Panc1 (cell line): ENCODE measurements around the gene ZCCHC4. TPM values are rescaled to one million over a fixed set of nuclear protein-coding genes. Genes with fewer than 3 reads are reported as not detected.

ENCODE experiments used
- ATAC-seq: fragments of 200-7000 bp; cut with Tn5 transposase; 2 replicates; pipeline ENCODE4 v1.9.1; 2020; ENCODE audit warnings: mild to moderate bottlenecking, moderate library complexity
- BruUV-seq: library from RNA; stranded (reverse); fragments of 400-500 nt; replicated peaks from 2 replicates; lab custom pipeline; 2021; lab: Mats Ljungman, UMichigan
- CTCF ChIA-PET: fragments of 300-600 bp; sonication (Branson Sonifier 250); formaldehyde crosslinking; loops from one replicate; lab custom pipeline; 2022; ENCODE audit warnings: antibody characterized with exemption; lab: Charles Lee
- POLR2A ChIA-PET: fragments of 300-600 bp; sonication (Branson Sonifier 250); formaldehyde crosslinking; loops from one replicate; lab custom pipeline; 2022; ENCODE audit warnings: antibody characterized with exemption; lab: Charles Lee
- DNase-seq: peaks from one replicate; pipeline ENCODE4 v3.0.0-alpha.2; 2010; ENCODE audit warnings: low read depth, low spot score
- H3K27ac ChIP-seq: 2 replicates; pipeline ENCODE4 v1.5.1; 2011; ENCODE audit warnings: mild to moderate bottlenecking, low read length, inconsistent platforms
- H3K27me3 ChIP-seq: fragments of 200-500 bp; sonication (Bioruptor generic); 2 replicates; pipeline ENCODE4 v1.6.0; 2014; ENCODE audit warnings: low read length, inconsistent platforms; ENCODE audit not compliant: control insufficient read depth, insufficient read depth
- H3K36me3 ChIP-seq: fragments of 200-500 bp; sonication (Bioruptor generic); 2 replicates; pipeline ENCODE4 v1.5.1; 2014; ENCODE audit warnings: inconsistent platforms, mild to moderate bottlenecking, low read length, moderate library complexity; ENCODE audit not compliant: control insufficient read depth, insufficient read depth
- H3K4me1 ChIP-seq: 2 replicates; pipeline ENCODE4 v1.5.1; 2011; ENCODE audit warnings: inconsistent platforms, mild to moderate bottlenecking, low read length, moderate library complexity; ENCODE audit not compliant: control insufficient read depth, insufficient read depth
- H3K4me3 ChIP-seq, 2 experiments: 2 replicates each; pipeline ENCODE4 v1.5.1; 2011 to 2012; ENCODE audit warnings: low read depth in 2 of 2, low read length in 2 of 2, mild to moderate bottlenecking in 2 of 2, inconsistent platforms in 1 of 2, moderate library complexity in 1 of 2
- H3K9me3 ChIP-seq: fragments of 200-500 bp; sonication (Bioruptor generic); 2 replicates; pipeline ENCODE4 v1.5.1; 2014; ENCODE audit warnings: low read depth, mild to moderate bottlenecking, inconsistent platforms, low read length, moderate library complexity; ENCODE audit not compliant: control insufficient read depth, insufficient read depth
- CTCF ChIP-seq: fragments of 450-650 bp; IDR thresholded peaks from 2 replicates; pipeline ENCODE4 v1.5.1; 2017; ENCODE audit warnings: mild to moderate bottlenecking
- POLR2AphosphoS5 ChIP-seq: IDR thresholded peaks from 2 replicates; pipeline ENCODE4 v1.6.1; 2012; ENCODE audit warnings: mild to moderate bottlenecking, low read depth, low read length, moderate library complexity
- REST ChIP-seq, 2 experiments: IDR thresholded peaks; 2 replicates each; pipeline ENCODE4 v1.6.1; 2011 to 2012; ENCODE audit warnings: low read depth in 2 of 2, control low read depth in 1 of 2, low read length in 1 of 2, mild to moderate bottlenecking in 1 of 2, moderate library complexity in 1 of 2; ENCODE audit not compliant: insufficient read depth in 1 of 2
- SIN3A ChIP-seq: IDR thresholded peaks from 2 replicates; pipeline ENCODE4 v1.6.1; 2012; ENCODE audit warnings: low read depth, mild to moderate bottlenecking, low read length, moderate library complexity, borderline replicate concordance; ENCODE audit not compliant: insufficient read depth
- TCF7L2 ChIP-seq: IDR thresholded peaks from 2 replicates; pipeline ENCODE4 v1.6.1; 2011; ENCODE audit warnings: mild to moderate bottlenecking, low read depth, low read length, inconsistent platforms
- in situ Hi-C: cut with HindIII; loops from 2 replicates; pipeline ENCODE4 v1.10.0; 2016; ENCODE audit warnings: low sequenced_read_pairs, low pct_unique_long_range_greater_than_20kb
- intact Hi-C: fragments of 100-400 bp; cut with micrococcal nuclease; formaldehyde crosslinking; loops from one replicate; pipeline ENCODE4 v1.10.0; 2022; ENCODE audit not compliant: unreplicated experiment
- total RNA-seq: library from RNA; stranded (reverse); gene quantifications from one replicate; pipeline ENCODE4 v1.2.1, GENCODE V29; 2021; ENCODE audit not compliant: unreplicated experiment

ZCCHC4 gene
- total RNA-seq, 1 experiment from 2014 or later, result 6.0 TPM

GRCh38 chr4:25356068-25356467 is 43.5 kb downstream of the ZCCHC4 start:
- H3K4me1 ChIP-seq, result no peaks in the 10 kb centered on the region
- no peak for ATAC-seq
- no peaks in the 10 kb centered on the region for H3K36me3 ChIP-seq
- in situ Hi-C loops, result no loop called here
- intact Hi-C loops, result no loop called here
- no peak overlapping the region for H3K4me3 ChIP-seq
- ChIA-PET CTCF (no interaction called here), POLR2A (no interaction called here)
- H3K27me3 ChIP-seq, result no peaks in the 10 kb centered on the region
- no peak for DNase-seq
- BruUV-seq, result no TSS peak
- TF ChIP-seq SIN3A (no peak), REST (IDR thresholded peaks at IDR 0.05; ENCODE audit: insufficient read depth in 1 of 2, low read depth in 2 of 2, low read length in 1 of 2) (no peak), CTCF (no peak), POLR2AphosphoS5 (no peak), TCF7L2 (no peak)
- H3K27ac ChIP-seq, result no peak overlapping the region
- H3K9me3 ChIP-seq, result no peaks in the 10 kb centered on the region

GRCh38 chr4:25358515-25359275 is 46.1 kb downstream of the ZCCHC4 start:
- CTCF ChIA-PET, result no interaction called here

More at GRCh38 chr4:25358515-25359275, 46.1 kb downstream of the ZCCHC4 start:
- no peak overlapping the region for H3K27ac ChIP-seq
- no peaks in the 10 kb centered on the region for H3K4me1 ChIP-seq
- BruUV-seq, result no TSS peak
- H3K4me3 ChIP-seq, result no peak overlapping the region
- DNase-seq (no peak), ATAC-seq (no peak)
- intact Hi-C loops, result no loop called here
- TF ChIP-seq TCF7L2 (no peak), REST (IDR thresholded peaks at IDR 0.05; ENCODE audit: insufficient read depth in 1 of 2, low read depth in 2 of 2, low read length in 1 of 2) (no peak), POLR2AphosphoS5 (no peak), SIN3A (no peak), CTCF (no peak)
- H3K27me3 ChIP-seq, result no peaks in the 10 kb centered on the region
- no peaks in the 10 kb centered on the region for H3K36me3 ChIP-seq
- in situ Hi-C loops, result no loop called here
- POLR2A ChIA-PET, result no interaction called here
- no peaks in the 10 kb centered on the region for H3K9me3 ChIP-seq
